Activated naive CD8-positive, alpha-beta T cell treated with anti-CD3 and anti-CD28 coated beads, Interleukin-2, amount 50 U/mL, for 16 hours (primary cell): ENCODE measurements around the gene KRTAP5-3.

ENCODE experiments used
- DNase-seq: peaks from one replicate; pipeline ENCODE4 v3.0.0-alpha.2; 2020; ENCODE audit warnings: low read depth, low spot score

The KRTAP5-3 gene

GRCh38 chr11:1643146-1643690 lies 35.0 kb upstream of the KRTAP5-3 start:
- DNase-seq = no peak

- no peak for DNase-seq
Observed at GRCh38 chr11:1642288-1643145, 34.3 kb upstream of the KRTAP5-3 start.

- no peak for DNase-seq
Observed at GRCh38 chr11:1641096-1641495, 32.8 kb upstream of the KRTAP5-3 start.

- no peak for DNase-seq
Observed at GRCh38 chr11:1640076-1640946, 32.0 kb upstream of the KRTAP5-3 start.

- no peak for DNase-seq
Observed at GRCh38 chr11:1639666-1640065, 31.4 kb upstream of the KRTAP5-3 start.

- DNase-seq = no peak
Observed at GRCh38 chr11:1639102-1639620, 30.9 kb upstream of the KRTAP5-3 start.

- DNase-seq = no peak
Observed at GRCh38 chr11:1638344-1638743, 30.1 kb upstream of the KRTAP5-3 start.

- no peak for DNase-seq
Observed at GRCh38 chr11:1637628-1638027, 29.4 kb upstream of the KRTAP5-3 start.

- DNase-seq = no peak
Observed at GRCh38 chr11:1636291-1636950, 28.2 kb upstream of the KRTAP5-3 start.

GRCh38 chr11:1633864-1634263 lies 25.6 kb upstream of the KRTAP5-3 start:
- DNase-seq = no peak

GRCh38 chr11:1632053-1632714 lies 23.9 kb upstream of the KRTAP5-3 start:
- no peak for DNase-seq

- no peak for DNase-seq
Observed at GRCh38 chr11:1631066-1631568, 22.9 kb upstream of the KRTAP5-3 start.

- DNase-seq = no peak
Observed at GRCh38 chr11:1630271-1630670, 22.0 kb upstream of the KRTAP5-3 start.

- DNase-seq = no peak
Observed at GRCh38 chr11:1629326-1630185, 21.3 kb upstream of the KRTAP5-3 start, which contains the start of gene KRTAP5-5. Gene KRTAP5-5 (plus strand): TSS chr11:1629775. CDS start chr11:1629841, 66 bp downstream.

- peak; percentile 11 for DNase-seq
Observed at GRCh38 chr11:1628506-1629325, 20.5 kb upstream of the KRTAP5-3 start.

- no peak for DNase-seq
Observed at GRCh38 chr11:1625541-1625940, 17.3 kb upstream of the KRTAP5-3 start.

- no peak for DNase-seq
Observed at GRCh38 chr11:1624621-1625020, 16.4 kb upstream of the KRTAP5-3 start.

GRCh38 chr11:1623716-1624115 lies 15.5 kb upstream of the KRTAP5-3 start:
- DNase-seq = no peak

GRCh38 chr11:1622086-1622485 lies 13.8 kb upstream of the KRTAP5-3 start, which contains the start of gene KRTAP5-4:
Gene KRTAP5-4 (minus strand): TSS chr11:1622138. CDS start chr11:1622093, 45 bp downstream.
- DNase-seq = no peak
